ENCODE measurements around the gene PLXNA1.
A peak's percentile ranks its signal among the peaks of the same experiment; 100 is the strongest.

PLXNA1 gene

GRCh38 chr3:126991366-126992200, 8.7 kb downstream of the PLXNA1 start:
- H3K27ac ChIP-seq (ENCODE audit: insufficient read depth in 1 of 2, low read depth in 1 of 2, low read length in 2 of 2, poor library complexity in 1 of 2, severe bottlenecking in 2 of 2) = no peak overlapping the region

GRCh38 chr3:126992216-126992615, 9.3 kb downstream of the PLXNA1 start:
- H3K27me3 ChIP-seq (replicated peaks in 2 of 5; ENCODE audit: control insufficient read depth in 4 of 5, insufficient read depth in 5 of 5, low read length in 4 of 5) = peaks cover 0 to 11% (median 3%) of the 10 kb centered on the region in 5 experiments
- WGBS (ENCODE audit: insufficient coverage) = 97% methylated on average over 4 of the region's 7 CpGs
- POLR2A ChIA-PET = no interaction called here
- DNase-seq = no peak
- no peak overlapping the region for H3K4me3 ChIP-seq (ENCODE audit: control insufficient read depth in 1 of 7, extremely low read depth in 1 of 7, insufficient read depth in 4 of 7, low read depth in 2 of 7, low read length in 6 of 7)
- H3K9me3 ChIP-seq (ENCODE audit: control extremely low read depth in 1 of 5, control insufficient read depth in 4 of 5, insufficient read depth in 2 of 5, low read depth in 1 of 5, low read length in 4 of 5) = no peaks in the 10 kb centered on the region
- CTCF ChIA-PET = no interaction called here
- no peak overlapping the region for H3K27ac ChIP-seq (ENCODE audit: insufficient read depth in 1 of 2, low read depth in 1 of 2, low read length in 2 of 2, poor library complexity in 1 of 2, severe bottlenecking in 2 of 2)
- no peaks in the 10 kb centered on the region for H3K36me3 ChIP-seq (ENCODE audit: control insufficient read depth in 4 of 4, insufficient read depth in 4 of 4, low read length in 3 of 4)
- no peaks in the 10 kb centered on the region for H3K4me1 ChIP-seq (ENCODE audit: control extremely low read depth in 1 of 4, control insufficient read depth in 4 of 4, insufficient read depth in 4 of 4, low read length in 3 of 4)

More at GRCh38 chr3:126991366-126992200, 8.7 kb downstream of the PLXNA1 start:
- H3K36me3 ChIP-seq (ENCODE audit: control insufficient read depth in 4 of 4, insufficient read depth in 4 of 4, low read length in 3 of 4) = no peaks in the 10 kb centered on the region
- CTCF ChIA-PET = no interaction called here
- no peak for DNase-seq
- no peaks in the 10 kb centered on the region for H3K9me3 ChIP-seq (ENCODE audit: control extremely low read depth in 1 of 5, control insufficient read depth in 4 of 5, insufficient read depth in 2 of 5, low read depth in 1 of 5, low read length in 4 of 5)
- WGBS (ENCODE audit: insufficient coverage) = 97% methylated on average over 14 of the region's 24 CpGs
- no peak overlapping the region for H3K4me3 ChIP-seq (ENCODE audit: control insufficient read depth in 1 of 7, extremely low read depth in 1 of 7, insufficient read depth in 4 of 7, low read depth in 2 of 7, low read length in 6 of 7)
- POLR2A ChIA-PET = no interaction called here
- H3K4me1 ChIP-seq (ENCODE audit: control extremely low read depth in 1 of 4, control insufficient read depth in 4 of 4, insufficient read depth in 4 of 4, low read length in 3 of 4) = no peaks in the 10 kb centered on the region
- H3K27me3 ChIP-seq (replicated peaks in 2 of 5; ENCODE audit: control insufficient read depth in 4 of 5, insufficient read depth in 5 of 5, low read length in 4 of 5) = peaks cover 0 to 9% (median 8%) of the 10 kb centered on the region in 5 experiments

- H3K4me3 ChIP-seq (ENCODE audit: control insufficient read depth in 1 of 7, extremely low read depth in 1 of 7, insufficient read depth in 4 of 7, low read depth in 2 of 7, low read length in 6 of 7) = no peak overlapping the region
- no peaks in the 10 kb centered on the region for H3K4me1 ChIP-seq (ENCODE audit: control extremely low read depth in 1 of 4, control insufficient read depth in 4 of 4, insufficient read depth in 4 of 4, low read length in 3 of 4)
- H3K27me3 ChIP-seq (replicated peaks in 2 of 5; ENCODE audit: control insufficient read depth in 4 of 5, insufficient read depth in 5 of 5, low read length in 4 of 5) = peaks cover 0 to 11% (median 3%) of the 10 kb centered on the region in 5 experiments
- ChIA-PET CTCF (no interaction called here), POLR2A (no interaction called here)
- WGBS (ENCODE audit: insufficient coverage) = 96% methylated on average over 3 of the region's 8 CpGs
- no peaks in the 10 kb centered on the region for H3K36me3 ChIP-seq (ENCODE audit: control insufficient read depth in 4 of 4, insufficient read depth in 4 of 4, low read length in 3 of 4)
- DNase-seq = no peak
- no peaks in the 10 kb centered on the region for H3K9me3 ChIP-seq (ENCODE audit: control extremely low read depth in 1 of 5, control insufficient read depth in 4 of 5, insufficient read depth in 2 of 5, low read depth in 1 of 5, low read length in 4 of 5)
- H3K27ac ChIP-seq (ENCODE audit: insufficient read depth in 1 of 2, low read depth in 1 of 2, low read length in 2 of 2, poor library complexity in 1 of 2, severe bottlenecking in 2 of 2) = no peak overlapping the region
Measured at GRCh38 chr3:126992776-126993175, 9.9 kb downstream of the PLXNA1 start.

- 94% methylated on average over 8 of the region's 9 CpGs for WGBS (ENCODE audit: insufficient coverage)
- Histone ChIP-seq H3K27me3 (replicated peaks in 2 of 5; ENCODE audit: control insufficient read depth in 4 of 5, insufficient read depth in 5 of 5, low read length in 4 of 5) (peaks cover 0 to 11% (median 5%) of the 10 kb centered on the region in 5 experiments), H3K9me3 (ENCODE audit: control extremely low read depth in 1 of 5, control insufficient read depth in 4 of 5, insufficient read depth in 2 of 5, low read depth in 1 of 5, low read length in 4 of 5) (no peaks in the 10 kb centered on the region), H3K4me1 (ENCODE audit: control extremely low read depth in 1 of 4, control insufficient read depth in 4 of 4, insufficient read depth in 4 of 4, low read length in 3 of 4) (no peaks in the 10 kb centered on the region), H3K27ac (ENCODE audit: insufficient read depth in 1 of 2, low read depth in 1 of 2, low read length in 2 of 2, poor library complexity in 1 of 2, severe bottlenecking in 2 of 2) (no peak overlapping the region), H3K4me3 (ENCODE audit: control insufficient read depth in 1 of 7, extremely low read depth in 1 of 7, insufficient read depth in 4 of 7, low read depth in 2 of 7, low read length in 6 of 7) (no peak overlapping the region), H3K36me3 (ENCODE audit: control insufficient read depth in 4 of 4, insufficient read depth in 4 of 4, low read length in 3 of 4) (no peaks in the 10 kb centered on the region)
- POLR2A ChIA-PET = no interaction called here
- CTCF ChIA-PET = no interaction called here
- DNase-seq = no peak
Measured at GRCh38 chr3:126993436-126993835, 10.5 kb downstream of the PLXNA1 start.

- peak in 1 of 3 donors; percentile 41 for DNase-seq
- Histone ChIP-seq H3K9me3 (ENCODE audit: control extremely low read depth in 1 of 5, control insufficient read depth in 4 of 5, insufficient read depth in 2 of 5, low read depth in 1 of 5, low read length in 4 of 5) (no peaks in the 10 kb centered on the region), H3K4me1 (ENCODE audit: control extremely low read depth in 1 of 4, control insufficient read depth in 4 of 4, insufficient read depth in 4 of 4, low read length in 3 of 4) (no peaks in the 10 kb centered on the region), H3K27ac (ENCODE audit: insufficient read depth in 1 of 2, low read depth in 1 of 2, low read length in 2 of 2, poor library complexity in 1 of 2, severe bottlenecking in 2 of 2) (no peak overlapping the region), H3K4me3 (ENCODE audit: control insufficient read depth in 1 of 7, extremely low read depth in 1 of 7, insufficient read depth in 4 of 7, low read depth in 2 of 7, low read length in 6 of 7) (no peak overlapping the region), H3K27me3 (replicated peaks in 2 of 5; ENCODE audit: control insufficient read depth in 4 of 5, insufficient read depth in 5 of 5, low read length in 4 of 5) (peaks cover 0 to 13% (median 5%) of the 10 kb centered on the region in 5 experiments), H3K36me3 (ENCODE audit: control insufficient read depth in 4 of 4, insufficient read depth in 4 of 4, low read length in 3 of 4) (no peaks in the 10 kb centered on the region)
- 62% methylated on average over 7 of the region's 10 CpGs for WGBS (ENCODE audit: insufficient coverage)
- ChIA-PET POLR2A (no interaction called here), CTCF (interaction anchor here (0.8 kb wide), 1 partner anchor 474 kb away, joined by 3 read pairs; no protein-coding TSS in a partner anchor)
Measured at GRCh38 chr3:126994661-126995245, 11.8 kb downstream of the PLXNA1 start.

- Histone ChIP-seq H3K36me3 (ENCODE audit: control insufficient read depth in 4 of 4, insufficient read depth in 4 of 4, low read length in 3 of 4) (no peaks in the 10 kb centered on the region), H3K9me3 (ENCODE audit: control extremely low read depth in 1 of 5, control insufficient read depth in 4 of 5, insufficient read depth in 2 of 5, low read depth in 1 of 5, low read length in 4 of 5) (no peaks in the 10 kb centered on the region), H3K27ac (ENCODE audit: insufficient read depth in 1 of 2, low read depth in 1 of 2, low read length in 2 of 2, poor library complexity in 1 of 2, severe bottlenecking in 2 of 2) (no peak overlapping the region), H3K4me1 (ENCODE audit: control extremely low read depth in 1 of 4, control insufficient read depth in 4 of 4, insufficient read depth in 4 of 4, low read length in 3 of 4) (no peaks in the 10 kb centered on the region), H3K27me3 (replicated peaks in 2 of 5; ENCODE audit: control insufficient read depth in 4 of 5, insufficient read depth in 5 of 5, low read length in 4 of 5) (peaks cover 0 to 13% (median 5%) of the 10 kb centered on the region in 5 experiments), H3K4me3 (ENCODE audit: control insufficient read depth in 1 of 7, extremely low read depth in 1 of 7, insufficient read depth in 4 of 7, low read depth in 2 of 7, low read length in 6 of 7) (no peak overlapping the region)
- 49% methylated on average over 10 of the region's 12 CpGs for whole genome bisulfite sequencing (ENCODE audit: insufficient coverage)
- ChIA-PET POLR2A (no interaction called here), CTCF (interaction anchor here (0.8 kb wide), 2 partner anchors 16 to 473 kb away, joined by 3 read pairs; no protein-coding TSS in a partner anchor)
- DNase-seq = no peak
Measured at GRCh38 chr3:126995254-126995780, 12.4 kb downstream of the PLXNA1 start.
